NOMO-1 treated with dmso at 0.1 percent for 144 hours (cell line): ENCODE measurements around the gene IPO4.

ENCODE experiments used
- DNase-seq: peaks from one replicate; lab custom pipeline; 2025; ENCODE audit not compliant: unreplicated experiment; lab: John Stamatoyannopoulos, UW

IPO4 gene

DNA sequence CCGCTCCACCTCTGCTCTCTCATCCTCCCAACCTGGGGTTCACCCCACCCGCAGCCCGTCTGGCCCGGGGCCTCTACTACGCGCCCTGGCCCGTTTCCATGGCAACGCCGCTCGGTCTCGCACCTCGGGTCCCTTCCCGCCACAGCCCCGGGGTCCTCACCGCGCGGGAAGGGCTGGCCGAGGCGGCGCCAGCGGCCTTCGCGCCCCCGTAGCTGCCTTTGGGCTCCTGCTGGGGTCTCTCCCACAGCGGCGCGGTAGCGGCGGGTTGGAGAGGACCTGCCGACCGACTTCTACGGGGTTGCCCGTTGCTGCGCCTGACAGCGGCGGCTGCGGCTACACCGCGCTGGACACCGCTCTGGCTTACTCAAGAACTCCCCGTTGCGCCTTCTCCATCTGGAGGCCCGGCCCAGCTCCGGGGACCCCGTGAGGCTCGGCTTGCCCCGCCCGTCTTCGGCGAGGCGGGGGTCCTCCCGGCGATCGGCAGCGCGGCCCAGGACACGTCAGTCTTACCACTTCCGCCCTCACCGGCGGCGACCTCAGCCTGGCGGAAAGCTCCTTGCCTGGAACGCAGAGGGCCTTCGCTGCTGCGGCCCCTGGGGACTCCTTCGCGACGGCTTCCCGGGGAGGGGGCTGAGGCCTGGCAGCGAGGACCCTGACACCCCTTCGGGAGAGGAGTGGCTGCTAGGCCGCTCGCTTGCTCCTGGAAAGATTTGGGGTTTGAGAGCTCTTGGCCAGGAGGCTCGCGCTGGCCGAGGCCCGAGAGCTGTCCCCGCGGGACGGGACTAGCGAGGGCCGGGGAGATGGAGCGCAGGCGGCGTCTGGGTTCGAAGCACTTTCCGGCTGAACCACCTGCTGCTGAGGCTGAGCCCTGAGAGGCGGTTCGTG, 6.8 kb upstream of the IPO4 start, which contains the start of gene TM9SF1:
Gene TM9SF1 (minus strand): TSS at position 256 of the 885 bp plus-strand sequence. CDS start 422 bp downstream, outside the sequence.
- DNase-seq = peak; percentile 84

DNA sequence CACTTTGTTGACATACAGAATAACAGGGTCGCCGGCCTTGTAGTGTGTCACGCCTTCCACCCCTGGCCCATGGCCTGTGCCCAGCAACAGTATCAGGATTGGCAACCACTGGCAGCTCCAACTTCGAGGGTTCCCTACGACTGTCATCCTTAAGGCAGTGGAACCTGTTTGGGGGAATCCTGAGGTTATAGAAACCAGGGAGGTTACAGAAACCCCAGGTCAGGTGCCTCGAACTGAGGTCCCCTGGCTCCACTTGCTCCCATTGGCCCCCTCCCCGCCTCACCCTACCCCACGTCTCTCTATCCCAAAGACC, 6.2 kb upstream of the IPO4 start:
- no peak for DNase-seq

DNA sequence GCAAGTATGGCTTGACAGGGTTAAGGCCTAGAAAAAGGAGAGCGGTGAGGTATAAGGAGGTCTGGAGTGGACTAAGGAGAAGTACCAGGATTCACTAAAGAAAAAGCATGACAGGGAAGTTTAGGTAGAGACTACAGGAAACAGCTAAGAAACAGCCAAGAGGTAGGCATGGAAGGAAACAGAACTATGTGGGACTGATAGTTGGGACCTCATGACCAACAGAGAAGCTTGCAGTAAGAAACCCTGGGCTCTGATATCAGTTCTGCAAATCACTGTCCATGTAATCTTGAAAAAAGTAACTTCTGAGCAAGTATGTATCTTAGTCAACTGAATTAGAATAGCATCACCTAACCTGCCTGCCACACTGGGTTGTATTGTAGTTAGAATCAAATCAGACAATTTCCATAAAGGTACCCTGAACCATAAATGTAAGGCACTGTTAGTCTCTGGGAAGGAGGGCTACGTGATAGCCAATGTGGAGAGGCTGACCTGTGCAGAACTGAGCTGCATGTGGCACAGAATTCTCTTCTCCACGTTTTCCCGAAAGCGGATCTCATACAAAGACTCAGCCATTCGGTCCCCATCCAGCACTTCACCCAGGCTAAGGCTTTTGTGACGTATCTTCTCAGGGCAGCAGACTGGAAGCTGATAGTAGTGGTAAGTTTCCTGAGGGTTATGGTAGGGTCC, 5.7 kb upstream of the IPO4 start:
- no peak for DNase-seq

DNA sequence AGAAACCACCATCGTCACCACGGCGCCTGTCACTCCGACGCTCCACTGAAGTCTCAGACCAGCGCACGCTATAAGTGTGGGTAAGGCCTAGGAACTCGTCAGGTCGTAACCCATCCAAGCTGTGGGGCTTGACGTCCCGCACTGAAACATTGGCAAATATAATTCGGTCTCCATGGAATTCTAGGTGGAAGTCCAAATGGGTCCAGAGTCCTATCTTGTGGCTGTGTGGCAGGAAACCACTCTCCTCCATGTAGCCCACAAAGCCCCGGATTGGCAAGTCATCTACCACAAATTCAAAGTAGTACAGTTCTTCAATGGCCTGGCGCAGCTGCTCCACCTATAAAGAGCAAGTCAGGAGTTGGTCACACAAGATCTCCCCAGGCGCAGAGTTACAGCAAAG, 4.3 kb upstream of the IPO4 start:
- no peak for DNase-seq

DNA sequence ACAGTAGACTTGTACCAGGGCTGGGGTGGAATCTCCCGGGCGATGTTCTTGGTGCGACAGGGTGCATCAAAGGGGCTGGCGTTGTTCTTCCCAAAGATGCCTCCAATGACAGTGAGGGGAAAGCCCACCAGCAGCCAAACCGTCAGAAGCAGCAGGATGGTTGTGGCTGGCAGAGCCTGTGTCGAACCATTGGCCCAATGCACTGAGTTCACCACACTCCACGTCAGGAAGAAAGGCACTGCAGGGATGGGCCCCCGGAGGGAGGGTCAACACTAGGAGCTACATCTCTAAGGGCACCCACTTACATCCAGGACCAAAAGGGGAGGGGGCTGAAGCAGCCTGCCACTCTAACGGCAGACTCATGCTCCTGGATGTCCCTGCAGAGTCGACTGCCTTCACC, 1.8 kb upstream of the IPO4 start:
- DNase-seq = no peak

DNA sequence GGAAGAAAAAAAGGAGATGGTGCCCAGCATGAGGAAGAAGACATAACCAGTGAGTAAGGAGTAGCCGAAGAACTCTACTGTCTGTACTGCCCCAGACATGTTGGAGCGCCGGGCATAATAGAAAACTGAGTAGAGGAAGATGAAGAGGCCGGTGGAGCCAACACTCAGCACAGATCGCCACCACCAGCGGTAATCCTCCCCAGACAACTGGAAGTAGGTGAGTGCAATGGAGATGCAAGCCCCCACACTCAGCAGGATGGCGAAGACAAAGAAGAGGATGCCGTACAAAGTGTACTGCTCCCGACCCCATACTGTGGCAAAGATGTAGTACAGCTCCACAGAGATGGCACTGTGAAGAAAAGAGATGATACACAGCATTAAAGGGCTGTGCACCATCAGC, 844 bp upstream of the IPO4 start:
- DNase-seq = no peak

DNA sequence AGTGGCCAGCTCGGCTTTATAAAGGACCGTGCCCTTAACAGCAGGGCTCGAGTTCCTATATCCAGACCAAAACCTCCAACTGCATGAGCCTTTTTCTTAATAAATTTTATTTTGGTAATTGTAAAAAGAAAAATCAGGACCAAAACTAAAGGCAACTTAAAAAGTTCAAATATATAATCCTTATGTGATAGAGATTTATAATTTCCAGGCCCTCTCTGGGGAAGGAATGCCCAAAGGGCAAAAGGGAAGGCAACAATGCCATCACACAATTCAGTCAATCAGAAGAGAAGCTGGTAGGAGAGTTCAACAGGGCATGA, 401 bp upstream of the IPO4 start:
- no peak for DNase-seq

DNA sequence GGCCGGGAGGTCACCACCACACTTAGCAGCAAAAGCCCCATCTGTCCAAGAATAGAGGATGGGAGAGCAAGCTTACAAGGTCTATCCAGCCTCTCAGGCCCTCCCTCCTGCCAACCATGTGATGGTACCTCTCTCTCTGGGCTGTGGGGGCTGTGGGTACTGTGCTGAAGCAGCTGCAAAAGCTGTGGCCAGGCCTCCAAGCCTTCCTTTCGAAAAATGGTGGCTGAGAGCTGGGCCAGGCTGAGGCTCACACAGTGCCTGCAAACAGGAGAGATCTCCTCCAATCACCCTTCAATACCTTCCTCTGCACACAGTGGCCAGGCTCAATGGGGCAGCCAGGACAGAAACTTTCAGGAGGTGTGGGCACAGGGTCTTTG, 1.1 kb downstream of the IPO4 start:
- no peak for DNase-seq

DNA sequence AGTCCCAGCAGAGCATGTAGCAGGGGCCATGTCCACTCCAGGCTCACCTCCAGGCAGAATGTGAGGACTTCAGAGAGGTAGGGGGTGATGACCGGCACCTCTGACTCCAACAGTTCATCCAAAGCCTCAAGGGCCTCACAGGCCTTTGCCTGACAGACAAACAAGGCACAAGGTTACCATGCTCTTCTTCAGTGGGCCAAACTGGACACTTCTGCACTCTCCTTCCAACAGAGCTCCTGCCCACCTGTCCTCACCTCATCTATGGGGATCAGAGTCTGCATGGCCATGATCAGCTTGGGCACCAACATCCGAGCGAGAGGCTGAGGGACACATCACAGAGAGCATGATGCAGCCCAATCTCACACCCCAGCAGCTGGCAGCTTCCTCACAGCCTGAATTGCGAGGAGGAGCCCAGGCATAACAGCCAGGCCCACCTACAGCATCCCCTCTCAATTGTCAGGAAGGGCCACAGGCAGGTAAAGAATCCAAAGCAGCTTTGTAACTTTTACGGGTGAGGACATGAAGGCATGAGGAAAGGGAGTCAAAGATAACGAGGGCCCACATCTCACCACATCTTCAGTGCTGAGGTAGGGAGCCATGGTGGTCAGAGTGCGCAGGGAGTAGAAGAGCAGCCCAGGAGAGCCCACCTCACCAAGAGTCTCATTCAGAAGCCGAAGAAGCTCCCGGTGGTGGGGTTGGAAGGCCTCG, 1.6 kb downstream of the IPO4 start:
- DNase-seq = no peak

DNA sequence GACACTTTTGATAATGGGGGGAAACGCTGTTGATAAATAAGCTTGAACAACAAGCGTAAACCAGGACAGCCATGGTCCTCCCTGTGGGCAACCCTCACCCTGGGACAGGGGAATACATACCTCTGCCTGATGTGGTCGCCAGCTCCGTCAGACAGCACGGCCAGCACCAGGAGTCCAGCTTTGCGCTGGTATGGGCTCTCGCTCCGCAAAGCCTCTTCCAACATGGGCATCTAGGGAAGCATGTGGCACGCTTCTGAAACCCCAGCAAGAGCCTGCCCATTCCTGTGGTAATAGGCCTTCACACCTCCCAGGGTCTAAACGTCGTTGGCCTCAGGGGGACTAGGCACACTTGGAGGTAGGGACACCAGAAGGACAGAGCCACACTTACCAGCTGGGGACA, 2.9 kb downstream of the IPO4 start:
- DNase-seq = no peak

DNA sequence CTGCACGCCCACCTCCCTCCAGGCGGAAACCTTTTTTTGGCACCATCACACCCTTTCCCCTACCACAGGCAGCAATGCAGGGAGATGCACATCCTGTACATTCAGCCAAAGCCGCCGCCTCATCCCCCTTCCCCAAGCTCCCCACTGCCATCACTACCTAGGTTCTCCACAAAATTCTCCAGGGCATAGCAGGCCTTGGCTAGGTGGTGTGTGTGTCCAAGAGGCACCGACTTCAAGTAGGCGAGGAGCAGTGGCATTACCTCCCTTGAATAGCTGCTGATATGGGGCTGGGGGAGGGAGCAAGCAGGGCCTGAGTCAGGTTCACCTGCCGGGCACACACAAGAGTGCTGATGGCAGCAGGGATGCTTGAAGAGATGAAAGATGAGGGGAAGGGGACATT, 3.6 kb downstream of the IPO4 start:
- DNase-seq = no peak

DNA sequence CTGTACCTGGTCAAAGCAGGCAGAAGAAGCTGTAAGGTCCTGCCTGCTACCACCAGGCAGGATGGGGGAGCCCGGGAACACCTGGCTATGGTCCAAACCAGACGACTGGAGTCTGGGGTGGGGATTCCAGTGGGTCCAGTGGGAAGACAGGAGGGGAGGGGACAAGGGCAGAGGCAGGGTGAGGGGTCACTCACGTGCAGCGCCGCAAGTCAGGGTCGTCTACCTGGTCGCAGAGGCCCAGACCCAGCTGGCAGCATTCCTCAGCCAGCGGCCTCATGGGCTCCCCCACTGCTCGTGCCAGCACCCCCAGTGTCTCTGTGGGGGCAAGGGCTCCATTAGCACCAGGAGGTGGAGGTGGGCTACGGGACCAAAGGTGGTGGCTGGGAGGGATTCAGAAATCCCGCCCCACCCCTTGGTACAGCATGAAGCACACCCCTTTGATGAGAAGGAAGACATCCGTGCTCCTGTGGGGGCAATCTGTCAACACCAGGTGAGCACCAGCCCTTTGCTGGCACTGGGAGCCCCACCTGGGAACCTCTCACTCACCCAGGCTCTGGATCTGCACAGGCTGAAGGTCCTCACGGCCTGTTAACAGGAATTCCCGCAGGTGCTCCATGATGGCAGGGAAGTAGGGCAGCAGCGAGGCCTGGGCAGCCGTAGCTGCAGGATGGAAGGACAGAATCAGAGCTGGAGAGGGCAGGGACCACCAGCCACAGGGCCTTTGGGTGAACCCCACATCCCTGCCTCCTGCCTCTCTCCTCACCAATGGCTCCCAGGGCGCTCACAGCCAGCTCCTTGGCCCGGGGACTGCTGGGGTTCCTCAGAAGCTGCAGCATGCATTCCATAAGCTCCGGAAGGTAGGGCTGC, 4.3 kb downstream of the IPO4 start:
- DNase-seq = no peak

DNA sequence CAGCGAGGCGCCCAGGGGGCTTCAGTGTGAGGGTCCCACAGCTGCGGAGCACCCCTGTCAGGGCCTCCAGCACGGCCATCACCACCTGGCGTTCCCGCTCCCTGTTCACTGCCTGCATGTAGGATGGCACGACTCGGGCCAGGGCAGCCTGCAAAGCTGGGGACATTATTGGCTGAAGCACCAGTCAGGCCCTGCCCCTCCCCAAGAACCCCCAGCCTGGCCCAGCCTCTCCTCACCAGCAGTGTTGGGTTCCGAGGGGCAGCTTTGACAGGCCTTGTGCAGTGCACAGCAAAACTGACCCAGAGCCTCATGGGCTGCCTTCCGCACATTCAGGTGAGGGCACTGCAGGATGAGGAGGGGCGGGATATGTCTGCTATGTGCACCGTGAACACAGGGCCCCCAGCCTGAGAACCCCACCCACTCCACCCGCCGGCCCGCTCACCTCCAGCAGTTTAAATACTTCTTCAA, 5.6 kb downstream of the IPO4 start:
- no peak for DNase-seq

DNA sequence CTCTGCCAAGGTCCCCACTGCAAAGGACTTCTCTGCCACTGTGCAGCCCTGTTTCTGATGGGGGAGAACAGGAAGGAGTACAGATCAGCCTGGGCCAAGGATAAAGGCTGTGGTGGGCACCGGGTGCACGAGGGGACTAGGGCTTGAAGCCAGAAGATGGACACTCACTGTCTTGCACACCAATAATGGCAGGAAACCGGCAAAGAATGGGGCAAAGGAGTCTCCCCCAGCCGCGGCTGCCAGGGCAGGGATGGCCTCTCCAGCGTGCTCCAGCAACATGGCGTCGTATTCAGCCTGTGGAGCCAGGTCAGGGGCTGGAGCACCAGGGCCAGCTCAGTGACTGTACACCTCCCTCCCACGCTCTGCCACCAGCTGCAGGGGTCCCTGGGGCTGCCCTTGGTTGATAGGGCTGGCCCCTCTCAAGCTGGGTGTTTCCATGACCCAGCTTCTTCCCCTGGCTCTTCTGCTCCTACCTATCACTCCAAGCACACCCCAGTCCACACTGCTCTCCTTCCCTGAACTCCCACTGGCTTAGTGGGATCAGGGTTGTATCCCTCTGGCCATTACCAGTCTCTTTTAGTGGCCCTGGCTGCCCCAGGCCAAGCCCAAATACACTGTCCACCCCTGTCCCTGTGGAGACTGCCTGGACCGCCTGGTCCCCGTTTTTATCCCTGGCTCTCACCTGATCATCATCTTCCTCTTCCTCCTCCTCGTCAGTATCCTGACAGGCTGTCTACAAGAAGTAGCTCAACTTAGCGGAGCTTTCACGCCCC, 6.3 kb downstream of the IPO4 start:
- DNase-seq = no peak

DNA sequence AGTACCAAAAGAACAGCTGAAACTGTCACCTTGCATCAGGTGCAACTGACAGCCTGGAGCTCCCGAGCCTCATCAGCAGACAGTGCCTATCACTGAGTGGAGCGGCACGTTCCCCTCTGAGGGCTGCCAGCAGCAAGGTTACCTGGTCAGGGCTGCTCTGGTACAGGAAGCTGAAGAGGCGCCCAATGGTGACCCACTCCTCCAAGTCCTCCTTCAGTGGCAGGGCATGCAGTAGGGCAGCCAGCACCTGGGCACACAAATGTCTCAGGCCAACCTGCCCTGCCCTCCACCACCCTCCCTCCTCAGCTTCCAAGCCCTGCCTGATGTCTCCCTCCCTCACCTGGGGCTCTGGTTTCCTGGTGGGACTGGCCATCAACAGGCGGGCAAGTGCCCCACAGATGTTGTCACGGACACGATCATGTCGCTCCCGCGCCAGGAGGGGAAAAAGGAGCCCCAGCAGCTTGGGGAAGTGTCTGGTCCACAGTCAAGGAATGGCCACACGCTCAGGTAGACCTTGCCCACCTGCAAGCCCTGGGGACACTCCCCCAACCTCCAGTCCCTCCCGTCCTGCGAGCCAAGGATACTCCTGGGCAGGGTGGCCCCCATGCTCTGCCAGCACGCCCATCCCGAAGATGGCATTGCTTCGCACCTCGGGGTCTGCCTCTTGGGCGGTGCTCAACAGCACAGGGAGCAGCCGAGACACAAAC, 7.1 kb downstream of the IPO4 start:
- DNase-seq = no peak

DNA sequence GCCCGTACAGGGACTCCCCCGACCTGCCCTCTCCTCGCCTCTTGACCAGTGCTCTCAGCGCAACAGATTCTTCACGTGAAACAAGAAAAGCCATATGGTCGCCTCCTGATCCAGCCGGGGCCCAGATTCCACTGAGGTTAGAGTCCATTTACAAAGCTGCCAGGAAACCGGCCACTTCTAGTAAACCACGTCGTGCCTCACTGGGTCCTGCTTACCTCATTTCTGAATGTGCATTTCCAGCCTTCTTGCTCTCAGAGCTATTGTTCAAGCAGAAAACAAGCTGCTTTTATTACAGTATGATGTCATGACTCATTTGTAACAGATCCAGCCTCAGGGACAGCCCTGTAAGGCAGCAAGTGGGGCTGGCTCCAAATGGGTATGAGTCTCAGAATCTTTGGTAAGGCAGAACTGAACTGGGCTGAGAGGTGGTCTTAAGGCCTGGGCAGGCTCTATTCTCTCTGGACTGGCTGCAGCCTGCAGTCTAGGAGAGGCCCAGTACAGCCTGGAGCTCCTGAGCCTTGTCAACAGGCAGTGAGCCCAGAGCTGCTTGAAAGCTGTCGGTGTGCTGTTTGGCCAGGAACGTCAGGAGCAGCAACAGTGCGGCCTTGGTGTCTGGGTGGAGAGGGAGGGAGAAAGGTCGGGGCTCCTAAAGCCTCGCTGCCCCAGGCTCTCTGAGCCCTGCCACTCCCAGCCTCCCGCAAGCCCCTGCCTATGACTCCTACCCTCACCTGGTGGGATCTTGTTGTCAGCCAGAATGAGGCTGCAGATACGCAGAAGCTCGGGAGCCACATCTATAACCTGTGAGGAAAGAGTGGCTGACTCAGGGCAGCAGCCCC, 8.4 kb downstream of the IPO4 start:
- DNase-seq = no peak

DNA sequence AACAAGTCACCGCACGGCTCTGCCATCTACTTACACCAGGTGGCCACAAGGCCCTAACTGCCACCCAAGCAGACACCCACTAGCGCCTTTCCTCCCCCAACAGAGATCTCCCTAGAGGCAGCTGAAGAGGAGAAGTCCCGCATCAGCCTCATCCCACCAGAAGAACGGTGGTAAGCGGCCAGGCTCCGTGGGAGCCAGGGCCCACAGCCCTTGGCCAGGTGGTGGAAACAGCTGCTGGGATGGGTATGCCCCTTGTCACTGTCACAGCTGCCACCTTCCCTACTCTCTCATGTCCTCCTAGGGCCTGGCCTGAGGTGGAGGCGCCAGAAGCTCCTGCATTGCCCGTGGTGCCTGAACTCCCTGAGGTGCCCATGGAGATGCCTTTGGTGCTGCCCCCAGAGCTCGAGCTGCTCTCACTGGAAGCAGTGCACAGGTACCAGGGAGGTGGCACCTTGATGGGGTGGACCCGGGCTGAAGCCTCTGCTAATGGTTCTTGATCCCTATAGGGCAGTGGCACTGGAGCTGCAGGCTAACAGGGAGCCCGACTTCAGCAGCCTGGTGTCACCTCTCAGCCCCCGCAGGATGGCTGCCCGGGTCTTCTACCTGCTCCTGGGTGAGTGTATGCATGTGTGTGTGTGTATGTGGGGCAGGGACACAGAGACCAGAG, 9.2 kb downstream of the IPO4 start:
- no peak for DNase-seq

DNA sequence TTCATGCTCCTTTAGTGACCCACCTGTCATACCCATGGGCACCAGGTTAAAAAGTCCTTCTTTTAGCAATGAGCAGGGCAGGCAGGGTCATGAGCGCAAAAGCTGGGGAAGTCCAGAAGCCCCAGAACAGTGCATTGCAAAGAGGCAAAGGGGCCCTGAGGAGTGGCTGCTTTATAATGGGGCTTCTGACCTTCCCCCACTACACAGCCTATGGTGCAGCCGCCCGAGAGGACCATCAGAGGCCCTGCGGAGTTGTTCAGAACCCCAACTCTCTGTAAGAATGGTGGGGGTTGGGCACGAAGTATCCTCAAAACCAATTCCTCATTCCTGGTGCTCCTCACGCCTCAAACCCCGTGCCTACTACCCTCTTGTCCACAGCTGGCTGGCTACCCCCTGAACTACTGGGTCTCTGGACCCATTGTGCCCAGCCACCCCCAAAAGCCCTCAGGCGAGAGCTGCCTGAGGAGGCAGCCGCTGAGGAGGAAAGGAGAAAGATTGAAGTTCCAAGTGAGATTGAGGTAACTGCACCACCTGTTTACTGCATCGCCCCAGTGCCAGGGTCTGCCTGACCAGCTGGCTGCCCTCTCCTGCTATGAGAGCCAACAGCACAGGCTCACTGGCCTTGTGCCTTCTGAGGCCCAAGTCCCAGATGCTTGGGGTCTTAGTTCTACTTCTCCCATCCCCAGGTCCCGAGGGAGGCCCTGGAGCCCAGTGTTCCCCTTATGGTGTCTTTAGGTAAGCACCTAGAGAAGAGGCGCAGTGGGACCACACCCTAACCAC, 10.0 kb downstream of the IPO4 start:
- no peak for DNase-seq
